Measurements from ENCODE around the gene CACNA1H. TPM values are rescaled to one million over a fixed set of nuclear protein-coding genes. Genes with fewer than 3 reads are reported as not detected.

The CACNA1H gene
- total and polyA plus RNA-seq, 7 donors = 0.46 to 181 (median 37.0) TPM

GRCh38 chr16:1142911-1143310 is 10.0 kb upstream of the CACNA1H start:
- intact Hi-C loops (cut with DNase I) = no loop called here
- DNase-seq = no peak
- no peaks in the 10 kb centered on the region for H3K36me3 ChIP-seq
- 72 to 82% methylated on average over 19 of the region's 19 CpGs for WGBS, 2 donors
- H3K9me3 ChIP-seq = no peaks in the 10 kb centered on the region
- H3K4me1 ChIP-seq = no peaks in the 10 kb centered on the region
- H3K27me3 ChIP-seq = no peaks in the 10 kb centered on the region
- H3K27ac ChIP-seq = no peak overlapping the region
- TF ChIP-seq, protein P1, sequence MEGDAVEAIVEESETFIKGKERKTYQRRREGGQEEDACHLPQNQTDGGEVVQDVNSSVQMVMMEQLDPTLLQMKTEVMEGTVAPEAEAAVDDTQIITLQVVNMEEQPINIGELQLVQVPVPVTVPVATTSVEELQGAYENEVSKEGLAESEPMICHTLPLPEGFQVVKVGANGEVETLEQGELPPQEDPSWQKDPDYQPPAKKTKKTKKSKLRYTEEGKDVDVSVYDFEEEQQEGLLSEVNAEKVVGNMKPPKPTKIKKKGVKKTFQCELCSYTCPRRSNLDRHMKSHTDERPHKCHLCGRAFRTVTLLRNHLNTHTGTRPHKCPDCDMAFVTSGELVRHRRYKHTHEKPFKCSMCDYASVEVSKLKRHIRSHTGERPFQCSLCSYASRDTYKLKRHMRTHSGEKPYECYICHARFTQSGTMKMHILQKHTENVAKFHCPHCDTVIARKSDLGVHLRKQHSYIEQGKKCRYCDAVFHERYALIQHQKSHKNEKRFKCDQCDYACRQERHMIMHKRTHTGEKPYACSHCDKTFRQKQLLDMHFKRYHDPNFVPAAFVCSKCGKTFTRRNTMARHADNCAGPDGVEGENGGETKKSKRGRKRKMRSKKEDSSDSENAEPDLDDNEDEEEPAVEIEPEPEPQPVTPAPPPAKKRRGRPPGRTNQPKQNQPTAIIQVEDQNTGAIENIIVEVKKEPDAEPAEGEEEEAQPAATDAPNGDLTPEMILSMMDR (IDR thresholded peaks at IDR 0.05) = no peak
- no peak for TF ChIP-seq EP300 (IDR thresholded peaks at IDR 0.05)
- no peak for TF ChIP-seq POLR2A (IDR thresholded peaks at IDR 0.05)
- no peak for TF ChIP-seq POLR2AphosphoS5 (IDR thresholded peaks at IDR 0.05)
- H3K4me3 ChIP-seq = no peak overlapping the region

DNA sequence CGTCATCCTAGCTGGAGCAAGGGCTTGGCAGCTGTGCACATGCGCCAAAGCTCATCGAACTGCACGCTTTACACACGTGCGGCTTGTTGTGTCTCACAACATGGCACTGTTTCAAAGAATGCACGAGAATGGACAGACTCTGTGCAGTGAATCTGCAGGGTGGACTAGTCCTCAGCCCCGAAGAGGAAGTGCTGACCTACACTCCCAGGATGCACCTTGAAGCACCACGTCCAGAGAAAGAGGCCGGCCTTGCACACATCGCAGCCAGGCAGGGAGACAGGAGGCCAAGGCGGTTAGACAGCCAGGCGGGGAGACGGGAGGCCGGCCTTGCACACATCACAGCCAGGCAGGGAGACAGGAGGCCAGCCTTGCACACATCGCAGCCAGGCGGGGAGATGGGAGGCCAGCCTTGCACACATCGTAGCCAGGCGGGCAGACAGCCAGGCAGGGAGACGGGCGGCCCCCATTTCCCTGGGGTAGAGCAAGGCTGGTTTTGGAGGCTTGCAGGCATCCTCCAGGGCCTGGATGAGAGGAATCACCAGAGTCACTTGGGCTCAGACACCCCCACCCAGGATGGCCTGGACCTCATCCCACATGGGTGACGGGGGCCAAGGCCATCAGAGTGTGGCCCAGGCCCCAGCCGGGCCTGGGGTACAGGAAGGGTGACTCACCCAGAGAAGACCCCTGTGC is 9.0 kb upstream of the CACNA1H start:
- no peak overlapping the region for H3K27ac ChIP-seq

GRCh38 chr16:1144476-1145382 is 8.2 kb upstream of the CACNA1H start:
- intact Hi-C loops (cut with DNase I) = no loop called here
- TF ChIP-seq, protein P1 (IDR thresholded peaks at IDR 0.05) = no peak
- no peak for TF ChIP-seq POLR2A (IDR thresholded peaks at IDR 0.05)
- no peak for TF ChIP-seq POLR2AphosphoS5 (IDR thresholded peaks at IDR 0.05)
- no peak for TF ChIP-seq EP300 (IDR thresholded peaks at IDR 0.05)
- H3K27ac ChIP-seq = no peak overlapping the region
- H3K4me1 ChIP-seq = peaks cover 0 to 2% (median under 1%) of the 10 kb centered on the region in 4 donors
- WGBS, 2 donors = 77 to 78% methylated on average over 46 of the region's 46 CpGs
- no peak overlapping the region for H3K4me3 ChIP-seq
- H3K27me3 ChIP-seq = no peaks in the 10 kb centered on the region
- H3K9me3 ChIP-seq = no peaks in the 10 kb centered on the region
- DNase-seq = no peak
- H3K36me3 ChIP-seq = no peaks in the 10 kb centered on the region

More for the DNA sequence above, 9.0 kb upstream of the CACNA1H start:
- intact Hi-C loops (cut with DNase I) = no loop called here
- no peak for DNase-seq
- Histone ChIP-seq H3K4me1 (no peaks in the 10 kb centered on the region), H3K4me3 (no peak overlapping the region), H3K9me3 (no peaks in the 10 kb centered on the region), H3K27me3 (no peaks in the 10 kb centered on the region), H3K36me3 (no peaks in the 10 kb centered on the region)
- TF ChIP-seq EP300 (IDR thresholded peaks at IDR 0.05) (no peak), POLR2A (IDR thresholded peaks at IDR 0.05) (no peak), POLR2AphosphoS5 (IDR thresholded peaks at IDR 0.05) (no peak)
- TF ChIP-seq, protein P1 (IDR thresholded peaks at IDR 0.05) = no peak
- 73 to 83% methylated on average over 23 of the region's 23 CpGs for WGBS, 2 donors

- no peak overlapping the region for H3K4me3 ChIP-seq
- H3K36me3 ChIP-seq = no peaks in the 10 kb centered on the region
- intact Hi-C loops (cut with DNase I) = no loop called here
- no peak overlapping the region for H3K27ac ChIP-seq
- no peaks in the 10 kb centered on the region for H3K27me3 ChIP-seq
- H3K9me3 ChIP-seq = no peaks in the 10 kb centered on the region
- 43 to 64% methylated on average over 30 of the region's 30 CpGs for WGBS, 2 donors
- no peak for DNase-seq
- peaks cover 0 to 10% (median 8%) of the 10 kb centered on the region in 4 donors for H3K4me1 ChIP-seq
- TF ChIP-seq, protein P1 (IDR thresholded peaks at IDR 0.05) = no peak
- TF ChIP-seq POLR2A (IDR thresholded peaks at IDR 0.05) = no peak
- no peak for TF ChIP-seq POLR2AphosphoS5 (IDR thresholded peaks at IDR 0.05)
- TF ChIP-seq EP300 (IDR thresholded peaks at IDR 0.05) = no peak
Observed at GRCh38 chr16:1145383-1146100, 7.4 kb upstream of the CACNA1H start.
